ENCODE measurements around the gene APOB. TPM values are rescaled to one million over a fixed set of nuclear protein-coding genes. Genes with fewer than 3 reads are reported as not detected.

Gene APOB
- total and polyA plus RNA-seq, 12 donors, result 0.22 to 45.4 (median 8.4) TPM

GRCh38 chr2:20970068-20970467 lies 73.8 kb downstream of the APOB start:
- DNase-seq, result no peak
- no peaks in the 10 kb centered on the region for H3K4me1 ChIP-seq
- 87 to 91% methylated on average over 4 of the region's 4 CpGs for WGBS, 2 donors
- ATAC-seq, result no peak
- H3K9me3 ChIP-seq, result no peaks in the 10 kb centered on the region
- H3K36me3 ChIP-seq, result no peaks in the 10 kb centered on the region
- no peak overlapping the region for H3K27ac ChIP-seq
- H3K27me3 ChIP-seq, result peaks cover 0 to 27% (median 17%) of the 10 kb centered on the region in 7 donors
- TF ChIP-seq CTCF (IDR thresholded peaks at IDR 0.05), result no peak
- H3K4me3 ChIP-seq, result no peak overlapping the region
- intact Hi-C loops (cut with DNase I), result no loop called here

- Histone ChIP-seq H3K9me3 (no peaks in the 10 kb centered on the region), H3K4me3 (no peak overlapping the region), H3K27me3 (peaks cover 0 to 65% (median 30%) of the 10 kb centered on the region in 7 donors), H3K4me1 (no peaks in the 10 kb centered on the region), H3K27ac (no peak overlapping the region), H3K36me3 (no peaks in the 10 kb centered on the region)
- no peak for TF ChIP-seq CTCF (IDR thresholded peaks at IDR 0.05)
- no peak for DNase-seq
- intact Hi-C loops (cut with DNase I), result loop anchor here in 3 of 10 donors (10.0 kb wide), 1 partner anchor 181 kb away; no protein-coding TSS in a partner anchor
- ATAC-seq, result no peak
- WGBS, 2 donors, result 64 to 75% methylated on average over 10 of the region's 10 CpGs
Measured at GRCh38 chr2:20966061-20966595, 77.7 kb downstream of the APOB start.

- no peak for DNase-seq
- no peaks in the 10 kb centered on the region for H3K36me3 ChIP-seq
- H3K27me3 ChIP-seq, result peaks cover 0 to 66% (median 30%) of the 10 kb centered on the region in 7 donors
- no peak for ATAC-seq
- no peak for TF ChIP-seq CTCF (IDR thresholded peaks at IDR 0.05)
- peaks cover 0 to 3% (median 0%) of the 10 kb centered on the region in 11 donors for H3K9me3 ChIP-seq
- no peak overlapping the region for H3K27ac ChIP-seq
- intact Hi-C loops (cut with DNase I), result loop anchor here in 4 of 10 donors (2.0 to 10.0 kb wide), 2 partner anchors 180 to 304 kb away; no protein-coding TSS in a partner anchor
- H3K4me3 ChIP-seq, result no peak overlapping the region
- 80 to 84% methylated on average over 5 of the region's 5 CpGs for WGBS, 2 donors
- no peaks in the 10 kb centered on the region for H3K4me1 ChIP-seq
Measured at GRCh38 chr2:20965221-20965620, 78.7 kb downstream of the APOB start.

- peaks cover 0 to 67% (median 38%) of the 10 kb centered on the region in 7 donors for H3K27me3 ChIP-seq
- H3K36me3 ChIP-seq, result no peaks in the 10 kb centered on the region
- no peak for TF ChIP-seq CTCF (IDR thresholded peaks at IDR 0.05)
Measured at GRCh38 chr2:20963867-20964266, 80.0 kb downstream of the APOB start.

More at GRCh38 chr2:20963867-20964266, 80.0 kb downstream of the APOB start:
- 85 to 88% methylated on average over 2 of the region's 2 CpGs for WGBS, 2 donors
- Histone ChIP-seq H3K27ac (no peak overlapping the region), H3K4me3 (no peak overlapping the region), H3K9me3 (peaks cover 0 to 3% (median 0%) of the 10 kb centered on the region in 11 donors), H3K4me1 (no peaks in the 10 kb centered on the region)
- DNase-seq (no peak), ATAC-seq (no peak)
- intact Hi-C loops (cut with DNase I), result loop anchor here in 9 of 10 donors (1.0 to 10.0 kb wide), 7 partner anchors 179 to 303 kb away; no protein-coding TSS in a partner anchor
